Rectal smooth muscle tissue (tissue), 1 donor: ENCODE data around the gene PLEKHG5.

Experiments
- H3K27ac ChIP-seq: one replicate; pipeline ENCODE4 v1.7.0; 2013; ENCODE audit warnings: low read depth, low read length, inconsistent platforms
- H3K27me3 ChIP-seq: one replicate; pipeline ENCODE4 v1.7.0; 2013; ENCODE audit warnings: low read length; ENCODE audit not compliant: control insufficient read depth, insufficient read depth
- H3K36me3 ChIP-seq: one replicate; pipeline ENCODE4 v1.7.0; 2013; ENCODE audit warnings: low read length; ENCODE audit not compliant: control insufficient read depth, insufficient read depth
- H3K4me1 ChIP-seq: one replicate; pipeline ENCODE4 v1.7.0; 2013; ENCODE audit warnings: low read length; ENCODE audit not compliant: control insufficient read depth, insufficient read depth
- H3K4me3 ChIP-seq: one replicate; pipeline ENCODE4 v1.7.0; 2013; ENCODE audit warnings: low read length
- H3K9ac ChIP-seq: one replicate; pipeline ENCODE4 v1.7.0; 2013; ENCODE audit warnings: low read length

The PLEKHG5 gene

GRCh38 chr1:6519935-6520671, 28.6 kb upstream of the PLEKHG5 start:
- H3K36me3 ChIP-seq, result no peaks in the 10 kb centered on the region
- H3K4me3 ChIP-seq, result no peak overlapping the region
- no peaks in the 10 kb centered on the region for H3K27me3 ChIP-seq
- H3K9ac ChIP-seq, result no peak overlapping the region
- H3K4me1 ChIP-seq, result no peaks in the 10 kb centered on the region
- no peak overlapping the region for H3K27ac ChIP-seq

GRCh38 chr1:6519491-6519934, 28.0 kb upstream of the PLEKHG5 start:
- no peaks in the 10 kb centered on the region for H3K36me3 ChIP-seq
- no peak overlapping the region for H3K27ac ChIP-seq
- H3K9ac ChIP-seq, result no peak overlapping the region
- no peak overlapping the region for H3K4me3 ChIP-seq
- no peaks in the 10 kb centered on the region for H3K27me3 ChIP-seq
- no peaks in the 10 kb centered on the region for H3K4me1 ChIP-seq

GRCh38 chr1:6517435-6517851, 26.0 kb upstream of the PLEKHG5 start:
- Histone ChIP-seq H3K36me3 (no peaks in the 10 kb centered on the region), H3K4me3 (no peak overlapping the region), H3K4me1 (no peaks in the 10 kb centered on the region), H3K27me3 (no peaks in the 10 kb centered on the region), H3K27ac (no peak overlapping the region), H3K9ac (no peak overlapping the region)

- no peak overlapping the region for H3K9ac ChIP-seq
- no peak overlapping the region for H3K4me3 ChIP-seq
- H3K27me3 ChIP-seq, result no peaks in the 10 kb centered on the region
- H3K36me3 ChIP-seq, result no peaks in the 10 kb centered on the region
- H3K4me1 ChIP-seq, result no peaks in the 10 kb centered on the region
- H3K27ac ChIP-seq, result no peak overlapping the region
These were observed 24.3 kb upstream of the PLEKHG5 start for GRCh38 chr1:6515771-6516170.

- H3K27ac ChIP-seq, result no peak overlapping the region
- no peak overlapping the region for H3K9ac ChIP-seq
- H3K4me3 ChIP-seq, result no peak overlapping the region
- no peaks in the 10 kb centered on the region for H3K4me1 ChIP-seq
- H3K36me3 ChIP-seq, result no peaks in the 10 kb centered on the region
- H3K27me3 ChIP-seq, result no peaks in the 10 kb centered on the region
These were observed 21.9 kb upstream of the PLEKHG5 start for GRCh38 chr1:6513320-6513801.

GRCh38 chr1:6512908-6513280, 21.4 kb upstream of the PLEKHG5 start:
- Histone ChIP-seq H3K4me1 (no peaks in the 10 kb centered on the region), H3K27ac (no peak overlapping the region), H3K4me3 (no peak overlapping the region)

GRCh38 chr1:6512245-6512907, 20.9 kb upstream of the PLEKHG5 start:
- H3K4me1 ChIP-seq, result no peaks in the 10 kb centered on the region
- no peaks in the 10 kb centered on the region for H3K36me3 ChIP-seq
- H3K4me3 ChIP-seq, result no peak overlapping the region
- no peaks in the 10 kb centered on the region for H3K27me3 ChIP-seq
- no peak overlapping the region for H3K27ac ChIP-seq
- no peak overlapping the region for H3K9ac ChIP-seq

More at GRCh38 chr1:6512908-6513280, 21.4 kb upstream of the PLEKHG5 start:
- Histone ChIP-seq H3K9ac (no peak overlapping the region), H3K27me3 (no peaks in the 10 kb centered on the region), H3K36me3 (no peaks in the 10 kb centered on the region)

- Histone ChIP-seq H3K27ac (no peak overlapping the region), H3K4me1 (no peaks in the 10 kb centered on the region), H3K9ac (no peak overlapping the region)
These were observed 20.2 kb upstream of the PLEKHG5 start for GRCh38 chr1:6511561-6512244.

GRCh38 chr1:6511056-6511455, 19.6 kb upstream of the PLEKHG5 start:
- Histone ChIP-seq H3K9ac (no peak overlapping the region), H3K4me1 (no peaks in the 10 kb centered on the region), H3K27me3 (no peaks in the 10 kb centered on the region), H3K4me3 (no peak overlapping the region), H3K36me3 (no peaks in the 10 kb centered on the region), H3K27ac (no peak overlapping the region)

More at GRCh38 chr1:6511561-6512244, 20.2 kb upstream of the PLEKHG5 start:
- no peaks in the 10 kb centered on the region for H3K27me3 ChIP-seq
- H3K4me3 ChIP-seq, result no peak overlapping the region
- H3K36me3 ChIP-seq, result no peaks in the 10 kb centered on the region

GRCh38 chr1:6510493-6510892, 19.0 kb upstream of the PLEKHG5 start:
- Histone ChIP-seq H3K4me1 (no peaks in the 10 kb centered on the region), H3K36me3 (no peaks in the 10 kb centered on the region), H3K27ac (no peak overlapping the region), H3K4me3 (no peak overlapping the region), H3K27me3 (no peaks in the 10 kb centered on the region), H3K9ac (no peak overlapping the region)

- Histone ChIP-seq H3K27me3 (no peaks in the 10 kb centered on the region), H3K4me1 (no peaks in the 10 kb centered on the region), H3K4me3 (no peak overlapping the region), H3K36me3 (no peaks in the 10 kb centered on the region), H3K27ac (no peak overlapping the region), H3K9ac (no peak overlapping the region)
These were observed 18.4 kb upstream of the PLEKHG5 start for GRCh38 chr1:6509919-6510291.

GRCh38 chr1:6509220-6509918, 17.9 kb upstream of the PLEKHG5 start:
- Histone ChIP-seq H3K4me1 (no peaks in the 10 kb centered on the region), H3K27me3 (no peaks in the 10 kb centered on the region), H3K36me3 (no peaks in the 10 kb centered on the region), H3K27ac (no peak overlapping the region), H3K4me3 (no peak overlapping the region), H3K9ac (no peak overlapping the region)
